ENCODE data around the gene MYH7. TPM values are rescaled to one million over a fixed set of nuclear protein-coding genes. Genes with fewer than 3 reads are reported as not detected.
A peak's percentile ranks its signal among the peaks of the same experiment; 100 is the strongest.

MYH7 gene
- total RNA-seq, 1 experiment from 2014 or later = not detected

DNA sequence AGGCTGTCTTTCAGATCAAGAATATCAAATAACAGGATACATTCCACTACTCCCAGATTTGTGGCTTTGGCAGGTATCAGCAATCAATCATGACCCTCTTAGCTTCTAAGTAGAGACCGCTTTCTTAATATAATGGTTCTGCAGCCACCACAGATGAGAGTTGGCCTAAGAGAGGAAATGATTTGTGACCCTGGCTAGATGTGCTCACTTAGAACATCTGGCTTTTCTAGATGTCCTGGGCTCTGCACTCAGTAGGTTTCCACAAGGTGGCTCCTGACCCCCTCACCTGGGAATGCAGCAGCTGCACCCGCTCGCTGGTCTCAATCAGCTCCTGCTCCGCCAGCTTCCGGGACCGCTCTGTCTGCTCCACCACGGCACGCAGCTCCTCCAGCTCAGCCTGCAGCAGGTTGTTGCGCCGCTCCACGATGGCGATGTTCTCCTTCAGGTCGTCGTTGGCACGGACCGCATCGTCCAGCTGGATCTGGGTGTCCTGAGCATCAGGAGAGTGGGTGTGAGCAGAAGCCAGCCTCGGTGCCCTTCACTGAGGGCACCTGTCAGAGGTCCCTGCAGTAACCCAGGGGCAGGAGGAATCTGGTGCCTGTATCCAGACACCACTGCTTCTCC is 49.7 kb downstream of the MYH7 start:
- Histone ChIP-seq H3K4me3 (ENCODE audit: insufficient read depth, low read depth, low read length) (no peak overlapping the region), H3K27me3 (ENCODE audit: control insufficient read depth, insufficient read depth, low read length) (peaks cover 1% of the 10 kb centered on the region; the same call in 1 of the 2 replicates), H3K36me3 (replicated peaks; ENCODE audit: control insufficient read depth, insufficient read depth, low read length) (no peaks in the 10 kb centered on the region)
- peak; percentile 69 for DNase-seq

DNA sequence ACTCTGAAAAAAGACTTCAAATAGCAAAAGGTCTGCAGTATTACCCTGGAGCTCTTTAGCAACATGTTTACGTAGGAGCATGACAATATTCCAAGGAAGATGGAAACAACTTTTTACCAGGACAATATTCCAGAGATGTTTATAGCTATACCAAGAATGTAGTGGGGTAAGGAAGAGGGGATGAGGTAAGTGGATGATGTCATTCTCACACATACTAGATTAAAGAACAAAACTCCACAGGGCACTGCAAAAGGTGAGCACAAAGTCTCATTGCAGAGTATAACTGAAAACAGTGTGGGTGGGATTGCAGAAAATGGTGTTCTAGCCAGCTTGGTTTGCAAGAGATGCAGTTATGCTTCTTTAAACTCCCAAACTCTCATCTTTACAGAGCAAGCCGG is 50.2 kb downstream of the MYH7 start:
- H3K4me3 ChIP-seq (ENCODE audit: insufficient read depth, low read depth, low read length) = no peak overlapping the region
- peaks cover 1% of the 10 kb centered on the region; the same call in 1 of the 2 replicates for H3K27me3 ChIP-seq (ENCODE audit: control insufficient read depth, insufficient read depth, low read length)
- no peak for DNase-seq
- no peaks in the 10 kb centered on the region for H3K36me3 ChIP-seq (replicated peaks; ENCODE audit: control insufficient read depth, insufficient read depth, low read length)

DNA sequence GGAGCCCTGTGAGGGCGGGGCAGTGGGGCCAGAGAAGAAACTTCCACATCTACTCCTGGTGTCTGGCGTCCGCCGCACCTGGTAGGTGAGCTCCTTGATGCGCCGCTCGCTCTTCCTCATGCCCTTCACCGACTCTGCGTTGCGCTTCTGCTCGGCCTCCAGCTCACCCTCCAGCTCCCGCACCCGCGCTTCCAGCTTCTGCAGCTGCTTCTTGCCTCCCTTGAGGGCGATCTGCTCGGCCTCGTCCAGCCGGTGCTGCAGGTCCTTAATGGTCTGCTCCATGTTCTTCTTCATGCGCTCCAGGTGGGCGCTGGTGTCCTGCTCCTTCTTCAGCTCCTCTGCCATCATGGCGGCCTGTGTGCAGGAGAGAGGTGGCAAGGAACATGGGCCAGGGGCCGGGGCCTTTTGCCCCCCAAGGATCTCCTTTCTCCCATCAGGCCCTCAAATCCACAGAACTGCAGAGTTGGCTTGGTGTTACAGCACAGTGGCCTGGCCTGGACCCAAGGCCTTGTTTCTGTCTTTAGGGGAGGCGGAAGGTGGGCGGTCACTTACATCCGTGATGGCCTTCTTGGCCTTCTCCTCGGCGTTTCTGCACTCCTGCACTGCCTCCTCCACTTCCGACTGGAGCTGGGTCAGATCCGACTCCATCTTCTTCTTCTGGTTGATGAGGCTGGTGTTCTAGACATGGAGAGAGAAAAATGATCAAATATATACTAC is 50.9 kb downstream of the MYH7 start:
- H3K36me3 ChIP-seq (replicated peaks; ENCODE audit: control insufficient read depth, insufficient read depth, low read length) = no peaks in the 10 kb centered on the region
- no peak for DNase-seq

DNA sequence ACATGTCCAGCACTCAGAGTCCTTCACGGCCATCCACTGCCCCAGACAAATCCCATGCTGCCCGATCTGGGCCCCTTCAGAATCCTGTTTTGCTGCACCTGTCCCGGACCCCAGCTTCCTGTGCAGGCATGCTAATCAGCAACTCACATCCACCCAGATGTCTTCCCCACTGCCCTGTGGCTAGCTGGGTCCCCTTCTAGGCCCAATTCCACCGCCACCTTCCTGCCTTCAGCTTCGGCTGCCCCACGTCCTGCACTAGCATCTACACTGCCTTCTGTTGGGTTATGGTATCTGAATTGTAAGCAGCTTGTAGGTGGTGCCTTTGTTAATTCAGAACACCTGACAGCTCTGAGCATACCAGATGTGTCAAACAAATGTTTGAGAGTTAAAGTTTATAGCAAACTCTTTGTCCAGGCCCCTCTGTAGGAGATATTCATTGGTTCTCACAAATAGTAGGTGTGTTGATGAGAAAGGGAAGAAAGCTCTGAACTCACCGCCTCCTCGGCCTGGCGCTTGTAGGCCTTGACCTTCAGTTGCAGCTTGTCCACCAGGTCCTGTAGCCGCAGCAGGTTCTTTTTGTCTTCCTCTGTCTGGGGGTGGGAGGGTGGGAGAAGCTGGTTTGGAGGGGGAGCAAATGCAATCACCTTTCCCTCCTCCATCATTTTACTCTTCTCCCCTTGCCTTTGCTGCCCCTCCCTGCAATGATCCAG is 52.6 kb downstream of the MYH7 start:
- H3K4me3 ChIP-seq (ENCODE audit: insufficient read depth, low read depth, low read length) = no peak overlapping the region
- peaks cover 1% of the 10 kb centered on the region for H3K27me3 ChIP-seq (ENCODE audit: control insufficient read depth, insufficient read depth, low read length)
- no peaks in the 10 kb centered on the region for H3K36me3 ChIP-seq (replicated peaks; ENCODE audit: control insufficient read depth, insufficient read depth, low read length)
- no peak for DNase-seq

More for the DNA sequence above, 50.9 kb downstream of the MYH7 start:
- Histone ChIP-seq H3K4me3 (ENCODE audit: insufficient read depth, low read depth, low read length) (no peak overlapping the region), H3K27me3 (ENCODE audit: control insufficient read depth, insufficient read depth, low read length) (peaks cover 1% of the 10 kb centered on the region; the same call in 1 of the 2 replicates)

DNA sequence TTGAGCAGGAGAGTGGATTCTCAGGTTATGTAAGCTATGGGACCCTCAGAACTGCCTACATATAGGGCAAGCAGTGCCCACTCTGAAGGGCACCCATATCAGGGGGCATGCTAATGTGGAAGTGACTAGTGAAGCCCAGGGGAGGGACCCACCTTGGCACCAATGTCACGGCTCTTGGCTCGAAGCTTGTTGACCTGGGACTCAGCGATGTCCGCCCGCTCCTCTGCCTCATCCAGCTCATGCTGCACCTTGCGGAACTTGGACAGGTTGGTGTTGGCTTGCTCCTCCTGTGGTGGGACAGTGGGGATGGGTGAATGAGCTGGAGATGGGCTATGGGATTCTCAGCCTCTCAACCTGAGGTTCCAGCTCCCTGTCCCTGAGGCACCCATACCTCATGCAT is 53.2 kb downstream of the MYH7 start:
- Histone ChIP-seq H3K36me3 (replicated peaks; ENCODE audit: control insufficient read depth, insufficient read depth, low read length) (no peaks in the 10 kb centered on the region), H3K4me3 (ENCODE audit: insufficient read depth, low read depth, low read length) (no peak overlapping the region), H3K27me3 (ENCODE audit: control insufficient read depth, insufficient read depth, low read length) (peaks cover 1% of the 10 kb centered on the region)
- DNase-seq = no peak

DNA sequence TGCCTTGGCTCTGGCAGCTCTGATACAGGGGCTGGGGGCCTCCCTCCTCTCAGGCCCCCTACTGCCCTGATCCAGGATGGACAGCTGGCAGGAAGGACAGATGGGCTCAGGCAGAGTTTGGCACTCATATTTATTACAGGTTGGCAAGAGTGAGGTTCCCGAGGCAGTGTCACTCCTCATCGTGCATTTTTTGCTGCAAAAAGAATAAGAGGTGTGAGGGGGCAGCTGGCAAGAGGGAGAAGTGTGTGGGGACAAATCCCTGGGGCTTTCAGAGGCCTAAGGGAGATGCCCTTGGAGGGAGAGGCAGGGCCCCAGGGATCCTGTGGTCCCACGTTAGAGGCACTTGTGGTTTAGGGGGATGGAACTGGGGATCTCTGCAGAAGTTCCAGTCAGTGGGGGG is 53.6 kb downstream of the MYH7 start:
- no peak overlapping the region for H3K4me3 ChIP-seq (ENCODE audit: insufficient read depth, low read depth, low read length)
- no peaks in the 10 kb centered on the region for H3K36me3 ChIP-seq (replicated peaks; ENCODE audit: control insufficient read depth, insufficient read depth, low read length)
- no peak for DNase-seq
- H3K27me3 ChIP-seq (ENCODE audit: control insufficient read depth, insufficient read depth, low read length) = peaks cover 3% of the 10 kb centered on the region

DNA sequence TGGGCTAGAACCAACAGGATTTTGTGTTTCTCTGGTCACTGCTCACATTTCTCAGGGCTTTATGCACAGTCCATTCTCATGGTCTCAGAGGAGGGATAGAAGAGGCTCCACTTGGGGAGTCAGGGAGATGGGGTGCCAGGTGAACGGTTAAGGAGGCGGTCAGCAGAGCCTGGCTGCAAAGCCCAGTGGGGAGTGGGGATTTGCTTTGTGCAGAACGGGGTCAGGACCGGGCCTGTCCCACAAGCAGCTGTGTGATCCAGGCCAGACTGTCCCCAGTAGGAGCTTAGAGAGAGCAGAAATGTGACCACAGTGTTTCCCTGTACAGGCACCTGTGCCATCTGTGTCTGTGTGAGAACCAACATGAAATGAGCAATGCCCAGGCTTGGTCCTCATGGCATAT is 54.5 kb downstream of the MYH7 start:
- DNase-seq = no peak
- Histone ChIP-seq H3K4me3 (ENCODE audit: insufficient read depth, low read depth, low read length) (no peak overlapping the region), H3K36me3 (replicated peaks; ENCODE audit: control insufficient read depth, insufficient read depth, low read length) (no peaks in the 10 kb centered on the region), H3K27me3 (ENCODE audit: control insufficient read depth, insufficient read depth, low read length) (peaks cover 3% of the 10 kb centered on the region)

DNA sequence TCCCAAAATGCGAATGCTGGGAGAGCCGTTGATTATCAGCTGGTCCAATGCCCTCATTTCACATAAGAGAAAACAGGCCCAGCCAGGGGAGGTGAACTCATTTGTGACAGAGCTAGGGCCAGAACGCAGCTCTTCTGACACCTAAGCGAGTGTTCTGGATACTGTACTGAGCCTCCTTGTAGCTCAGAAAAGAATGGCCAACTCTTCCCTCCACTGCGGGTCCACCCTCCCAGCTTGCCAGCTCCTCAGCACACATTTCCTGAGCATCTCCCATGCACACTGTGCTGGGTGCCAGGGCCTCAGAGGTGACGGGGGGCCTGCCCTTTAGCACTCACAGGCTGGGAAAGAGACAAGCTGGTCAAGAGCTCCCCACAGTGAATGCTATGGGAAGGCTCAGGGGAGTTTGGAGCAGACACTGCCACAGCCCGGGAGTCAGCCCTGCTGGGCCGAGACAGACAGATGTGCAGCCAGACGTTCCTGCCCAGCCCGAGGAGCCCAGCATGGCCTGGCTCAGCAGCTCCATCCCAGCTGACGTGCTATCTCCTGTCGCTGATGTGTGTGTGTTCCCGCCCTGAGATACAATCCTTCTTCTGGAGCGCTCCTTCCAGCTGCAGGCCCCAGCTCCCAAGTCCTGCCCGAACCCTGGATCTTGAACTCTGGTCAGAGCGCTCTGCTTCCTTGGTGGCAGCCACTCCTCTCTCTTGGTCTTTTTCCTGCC is 55.1 kb downstream of the MYH7 start:
- H3K27me3 ChIP-seq (ENCODE audit: control insufficient read depth, insufficient read depth, low read length) = peaks cover 4% of the 10 kb centered on the region
- no peaks in the 10 kb centered on the region for H3K36me3 ChIP-seq (replicated peaks; ENCODE audit: control insufficient read depth, insufficient read depth, low read length)
- H3K4me3 ChIP-seq (ENCODE audit: insufficient read depth, low read depth, low read length) = no peak overlapping the region
- DNase-seq = no peak

DNA sequence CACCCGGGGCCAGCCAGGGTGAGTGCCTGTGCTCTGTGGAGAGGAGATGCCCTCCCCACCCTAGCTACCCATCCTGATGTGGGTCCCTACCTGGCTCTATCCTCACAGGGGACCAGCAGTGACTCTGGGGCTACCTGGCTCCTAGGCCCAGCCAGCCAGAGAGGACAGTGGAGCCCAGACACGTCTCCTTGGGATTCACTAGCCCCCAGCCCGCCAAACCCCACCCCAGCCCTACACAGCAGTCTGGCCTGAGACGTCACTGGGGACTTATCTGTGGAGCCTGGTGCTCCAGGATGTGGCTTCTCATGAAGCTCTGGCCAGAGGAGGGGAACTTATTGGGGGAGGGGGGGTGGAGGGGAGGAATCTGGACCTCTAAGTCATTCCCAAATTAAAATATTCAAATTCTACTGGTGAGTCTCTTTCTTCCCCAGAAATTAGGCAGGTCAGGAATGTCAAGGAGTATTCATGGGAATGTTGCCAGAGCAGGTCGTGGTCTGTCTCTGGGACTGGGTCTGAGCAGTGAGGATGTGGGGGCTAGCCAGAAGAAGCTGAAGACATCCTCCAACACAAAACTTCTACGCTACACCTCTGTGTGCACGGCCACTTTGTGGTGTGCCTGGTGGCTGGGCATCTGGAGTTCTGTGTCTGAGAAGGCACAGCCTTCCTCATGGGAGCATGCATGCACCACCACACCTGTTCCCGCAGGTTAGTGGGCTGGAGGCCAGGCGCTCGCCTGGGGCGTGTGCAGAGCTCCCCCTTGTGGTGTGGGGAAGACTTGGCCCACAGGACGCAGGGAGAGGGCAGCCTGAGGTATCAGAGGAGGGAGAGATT is 55.9 kb downstream of the MYH7 start:
- peak; percentile 93 for DNase-seq
- Histone ChIP-seq H3K36me3 (replicated peaks; ENCODE audit: control insufficient read depth, insufficient read depth, low read length) (no peaks in the 10 kb centered on the region), H3K4me3 (ENCODE audit: insufficient read depth, low read depth, low read length) (no peak overlapping the region)

DNA sequence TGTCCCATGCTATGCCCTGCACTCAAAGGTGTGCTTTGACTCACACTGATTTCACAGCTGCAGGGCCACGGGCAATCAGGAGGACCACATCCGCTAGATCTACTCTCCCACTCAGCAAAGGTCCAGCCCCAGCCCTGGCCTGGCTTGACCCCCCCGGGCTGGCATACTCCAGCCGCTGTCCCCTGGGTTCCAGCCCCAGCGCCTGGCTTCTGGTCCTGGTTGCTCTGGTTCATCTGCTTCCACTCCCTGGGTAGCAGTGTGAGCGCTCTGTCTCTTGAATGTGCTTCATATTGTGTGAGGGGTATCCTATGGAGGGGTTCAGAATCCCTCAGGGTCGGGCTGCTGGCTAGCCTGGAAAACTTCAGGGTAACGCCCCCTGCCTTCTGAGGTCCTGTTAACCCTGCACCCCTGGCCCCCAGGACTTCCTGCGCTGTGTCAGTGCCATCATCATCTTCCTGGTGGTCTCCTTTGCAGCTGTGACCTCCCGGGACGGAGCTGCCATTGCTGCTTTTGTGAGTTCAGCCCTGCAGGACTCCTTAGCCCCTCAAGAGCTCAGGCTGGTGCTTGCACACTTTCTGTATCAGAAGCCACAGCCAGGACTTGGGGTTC is 56.7 kb downstream of the MYH7 start:
- no peaks in the 10 kb centered on the region for H3K36me3 ChIP-seq (replicated peaks; ENCODE audit: control insufficient read depth, insufficient read depth, low read length)
- no peak for DNase-seq
- peaks cover 4% of the 10 kb centered on the region for H3K27me3 ChIP-seq (ENCODE audit: control insufficient read depth, insufficient read depth, low read length)
- no peak overlapping the region for H3K4me3 ChIP-seq (ENCODE audit: insufficient read depth, low read depth, low read length)

More for the DNA sequence above, 55.9 kb downstream of the MYH7 start:
- H3K27me3 ChIP-seq (ENCODE audit: control insufficient read depth, insufficient read depth, low read length) = peaks cover 4% of the 10 kb centered on the region

DNA sequence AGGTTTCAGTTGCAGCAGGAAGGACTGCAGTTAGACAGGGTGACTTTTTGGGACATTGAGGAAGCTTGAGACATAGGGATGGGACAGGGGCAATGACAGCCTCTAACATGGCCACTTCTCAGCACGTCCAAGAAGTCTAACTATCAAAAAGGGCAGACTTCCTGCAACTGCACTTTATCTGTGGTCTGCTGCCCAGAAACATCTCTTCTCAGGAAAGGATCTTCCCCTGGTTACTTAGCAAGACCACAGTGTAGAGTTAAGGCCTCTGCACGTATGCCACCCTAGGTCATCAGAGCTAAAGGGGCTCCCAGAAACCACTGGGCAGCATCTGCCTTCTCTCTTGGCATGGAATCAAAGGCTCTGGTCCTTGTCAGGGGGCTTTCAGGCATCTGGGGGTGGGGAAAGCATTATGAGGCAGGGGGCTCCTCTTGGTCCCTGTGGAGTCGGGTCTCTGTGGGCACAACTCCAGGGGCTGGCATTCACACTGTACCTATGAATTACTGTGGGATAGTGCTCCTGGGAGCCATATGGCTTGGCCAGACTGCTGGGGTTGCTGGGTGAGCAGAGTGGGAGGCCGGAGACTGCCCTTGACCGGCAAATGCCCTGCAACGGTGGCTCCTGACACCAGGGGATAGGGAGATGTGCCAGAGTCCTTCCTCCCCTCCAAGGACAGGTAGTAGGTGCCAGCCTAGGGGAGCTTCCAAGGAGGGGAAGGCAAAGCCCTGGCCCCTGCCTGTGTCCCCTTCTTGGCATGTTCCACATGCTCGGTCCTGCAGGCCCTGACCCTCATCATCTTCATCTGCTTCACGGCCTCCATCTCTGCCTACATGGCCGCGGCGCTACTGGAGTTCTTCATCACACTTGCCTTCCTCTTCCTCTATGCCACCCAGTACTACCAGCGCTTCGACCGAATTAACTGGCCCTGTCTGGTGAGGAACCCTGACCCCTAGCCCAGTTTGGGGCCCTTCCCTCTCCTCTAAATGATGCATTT is 57.6 kb downstream of the MYH7 start:
- DNase-seq = no peak
- Histone ChIP-seq H3K27me3 (ENCODE audit: control insufficient read depth, insufficient read depth, low read length) (peaks cover 4% of the 10 kb centered on the region), H3K4me3 (ENCODE audit: insufficient read depth, low read depth, low read length) (no peak overlapping the region), H3K36me3 (replicated peaks; ENCODE audit: control insufficient read depth, insufficient read depth, low read length) (no peaks in the 10 kb centered on the region)

DNA sequence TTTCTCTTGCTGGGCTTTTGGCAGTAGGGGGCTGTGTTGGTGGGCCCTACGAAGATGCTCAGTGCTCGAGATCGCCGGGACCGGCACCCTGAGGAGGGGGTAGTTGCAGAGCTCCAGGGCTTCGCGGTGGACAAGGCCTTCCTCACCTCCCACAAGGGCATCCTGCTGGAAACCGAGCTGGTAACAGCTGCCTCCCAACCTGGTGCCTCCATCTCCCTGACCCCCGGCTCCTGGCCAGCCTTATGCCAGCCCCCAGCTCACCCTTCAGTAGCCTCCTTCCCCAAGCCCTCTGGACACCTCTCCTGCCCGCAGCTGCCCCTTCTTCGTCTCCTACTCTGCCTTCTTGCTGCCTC is 58.3 kb downstream of the MYH7 start:
- Histone ChIP-seq H3K36me3 (replicated peaks; ENCODE audit: control insufficient read depth, insufficient read depth, low read length) (no peaks in the 10 kb centered on the region), H3K4me3 (ENCODE audit: insufficient read depth, low read depth, low read length) (no peak overlapping the region), H3K27me3 (ENCODE audit: control insufficient read depth, insufficient read depth, low read length) (peaks cover 3% of the 10 kb centered on the region)
- no peak for DNase-seq

Data from H7 (cell line).